H1 (cell line): ENCODE results near the gene DIO3. TPM values are rescaled to one million over a fixed set of nuclear protein-coding genes. Genes with fewer than 3 reads are reported as not detected.

Source experiments
- polyA plus RNA-seq, 7 experiments: library from polyadenylated mRNA; depleted of rRNA in 3 of 7; stranded (reverse) in 5 of 7; unstranded in 2 of 7; fragments of >200 nt in 5 of 7; fragments of 200-250 nt in 2 of 7; gene quantifications; 1 replicate in 5 of 7; 2 replicates in 1 of 7; 4 replicates in 1 of 7; pipeline versions ENCODE4 v1.2.1 to v1.2.3, GENCODE V29; 2011 to 2013; ENCODE audit warnings: missing spikeins in 2 of 7, mixed read lengths in 2 of 7
- total RNA-seq: library from RNA; stranded (reverse); fragmentation: NEBNext Ultra II Directional; extraction: Animal tissue kit (Norgen Biotek cat#: 25700); gene quantifications from 2 replicates; pipeline ENCODE4 v1.2.1, GENCODE V29; 2021
- TF ChIP-seq, protein P1 (sequence below): fragments of 300-600 bp; sonication (generic); IDR thresholded peaks from 2 replicates; pipeline ENCODE4 v1.7.1; 2012; ENCODE audit warnings: low read length, moderate library complexity, mild to moderate bottlenecking, inconsistent platforms; ENCODE audit not compliant: insufficient replicate concordance

DIO3 gene
- total and polyA plus RNA-seq, 2 of the 8 experiments (the other 6 are each of a cell fraction or from before 2014, with no cell fraction given), result 0.17 to 0.19 TPM

DNA sequence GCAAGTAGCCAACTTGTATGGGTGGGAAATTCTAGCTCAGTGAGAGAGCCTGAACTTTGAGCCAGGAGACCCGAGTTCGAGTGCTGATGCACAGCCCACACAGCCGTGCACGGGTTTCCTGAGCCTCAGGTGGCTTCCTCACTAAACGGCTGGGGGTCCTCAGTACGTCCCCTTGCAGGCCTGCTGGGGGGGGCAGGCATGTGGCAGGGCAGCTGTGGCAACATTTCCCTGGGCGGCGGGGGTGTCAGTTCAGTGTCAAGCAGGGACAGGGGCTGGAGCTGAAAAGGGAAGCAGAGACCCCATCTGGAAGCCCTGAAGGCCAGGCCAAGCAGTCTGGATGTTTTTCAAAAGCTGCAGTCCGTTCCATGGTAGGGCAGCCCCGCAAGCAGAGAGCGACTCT is 14.6 kb upstream of the DIO3 start (continued):
- TF ChIP-seq, protein P1, sequence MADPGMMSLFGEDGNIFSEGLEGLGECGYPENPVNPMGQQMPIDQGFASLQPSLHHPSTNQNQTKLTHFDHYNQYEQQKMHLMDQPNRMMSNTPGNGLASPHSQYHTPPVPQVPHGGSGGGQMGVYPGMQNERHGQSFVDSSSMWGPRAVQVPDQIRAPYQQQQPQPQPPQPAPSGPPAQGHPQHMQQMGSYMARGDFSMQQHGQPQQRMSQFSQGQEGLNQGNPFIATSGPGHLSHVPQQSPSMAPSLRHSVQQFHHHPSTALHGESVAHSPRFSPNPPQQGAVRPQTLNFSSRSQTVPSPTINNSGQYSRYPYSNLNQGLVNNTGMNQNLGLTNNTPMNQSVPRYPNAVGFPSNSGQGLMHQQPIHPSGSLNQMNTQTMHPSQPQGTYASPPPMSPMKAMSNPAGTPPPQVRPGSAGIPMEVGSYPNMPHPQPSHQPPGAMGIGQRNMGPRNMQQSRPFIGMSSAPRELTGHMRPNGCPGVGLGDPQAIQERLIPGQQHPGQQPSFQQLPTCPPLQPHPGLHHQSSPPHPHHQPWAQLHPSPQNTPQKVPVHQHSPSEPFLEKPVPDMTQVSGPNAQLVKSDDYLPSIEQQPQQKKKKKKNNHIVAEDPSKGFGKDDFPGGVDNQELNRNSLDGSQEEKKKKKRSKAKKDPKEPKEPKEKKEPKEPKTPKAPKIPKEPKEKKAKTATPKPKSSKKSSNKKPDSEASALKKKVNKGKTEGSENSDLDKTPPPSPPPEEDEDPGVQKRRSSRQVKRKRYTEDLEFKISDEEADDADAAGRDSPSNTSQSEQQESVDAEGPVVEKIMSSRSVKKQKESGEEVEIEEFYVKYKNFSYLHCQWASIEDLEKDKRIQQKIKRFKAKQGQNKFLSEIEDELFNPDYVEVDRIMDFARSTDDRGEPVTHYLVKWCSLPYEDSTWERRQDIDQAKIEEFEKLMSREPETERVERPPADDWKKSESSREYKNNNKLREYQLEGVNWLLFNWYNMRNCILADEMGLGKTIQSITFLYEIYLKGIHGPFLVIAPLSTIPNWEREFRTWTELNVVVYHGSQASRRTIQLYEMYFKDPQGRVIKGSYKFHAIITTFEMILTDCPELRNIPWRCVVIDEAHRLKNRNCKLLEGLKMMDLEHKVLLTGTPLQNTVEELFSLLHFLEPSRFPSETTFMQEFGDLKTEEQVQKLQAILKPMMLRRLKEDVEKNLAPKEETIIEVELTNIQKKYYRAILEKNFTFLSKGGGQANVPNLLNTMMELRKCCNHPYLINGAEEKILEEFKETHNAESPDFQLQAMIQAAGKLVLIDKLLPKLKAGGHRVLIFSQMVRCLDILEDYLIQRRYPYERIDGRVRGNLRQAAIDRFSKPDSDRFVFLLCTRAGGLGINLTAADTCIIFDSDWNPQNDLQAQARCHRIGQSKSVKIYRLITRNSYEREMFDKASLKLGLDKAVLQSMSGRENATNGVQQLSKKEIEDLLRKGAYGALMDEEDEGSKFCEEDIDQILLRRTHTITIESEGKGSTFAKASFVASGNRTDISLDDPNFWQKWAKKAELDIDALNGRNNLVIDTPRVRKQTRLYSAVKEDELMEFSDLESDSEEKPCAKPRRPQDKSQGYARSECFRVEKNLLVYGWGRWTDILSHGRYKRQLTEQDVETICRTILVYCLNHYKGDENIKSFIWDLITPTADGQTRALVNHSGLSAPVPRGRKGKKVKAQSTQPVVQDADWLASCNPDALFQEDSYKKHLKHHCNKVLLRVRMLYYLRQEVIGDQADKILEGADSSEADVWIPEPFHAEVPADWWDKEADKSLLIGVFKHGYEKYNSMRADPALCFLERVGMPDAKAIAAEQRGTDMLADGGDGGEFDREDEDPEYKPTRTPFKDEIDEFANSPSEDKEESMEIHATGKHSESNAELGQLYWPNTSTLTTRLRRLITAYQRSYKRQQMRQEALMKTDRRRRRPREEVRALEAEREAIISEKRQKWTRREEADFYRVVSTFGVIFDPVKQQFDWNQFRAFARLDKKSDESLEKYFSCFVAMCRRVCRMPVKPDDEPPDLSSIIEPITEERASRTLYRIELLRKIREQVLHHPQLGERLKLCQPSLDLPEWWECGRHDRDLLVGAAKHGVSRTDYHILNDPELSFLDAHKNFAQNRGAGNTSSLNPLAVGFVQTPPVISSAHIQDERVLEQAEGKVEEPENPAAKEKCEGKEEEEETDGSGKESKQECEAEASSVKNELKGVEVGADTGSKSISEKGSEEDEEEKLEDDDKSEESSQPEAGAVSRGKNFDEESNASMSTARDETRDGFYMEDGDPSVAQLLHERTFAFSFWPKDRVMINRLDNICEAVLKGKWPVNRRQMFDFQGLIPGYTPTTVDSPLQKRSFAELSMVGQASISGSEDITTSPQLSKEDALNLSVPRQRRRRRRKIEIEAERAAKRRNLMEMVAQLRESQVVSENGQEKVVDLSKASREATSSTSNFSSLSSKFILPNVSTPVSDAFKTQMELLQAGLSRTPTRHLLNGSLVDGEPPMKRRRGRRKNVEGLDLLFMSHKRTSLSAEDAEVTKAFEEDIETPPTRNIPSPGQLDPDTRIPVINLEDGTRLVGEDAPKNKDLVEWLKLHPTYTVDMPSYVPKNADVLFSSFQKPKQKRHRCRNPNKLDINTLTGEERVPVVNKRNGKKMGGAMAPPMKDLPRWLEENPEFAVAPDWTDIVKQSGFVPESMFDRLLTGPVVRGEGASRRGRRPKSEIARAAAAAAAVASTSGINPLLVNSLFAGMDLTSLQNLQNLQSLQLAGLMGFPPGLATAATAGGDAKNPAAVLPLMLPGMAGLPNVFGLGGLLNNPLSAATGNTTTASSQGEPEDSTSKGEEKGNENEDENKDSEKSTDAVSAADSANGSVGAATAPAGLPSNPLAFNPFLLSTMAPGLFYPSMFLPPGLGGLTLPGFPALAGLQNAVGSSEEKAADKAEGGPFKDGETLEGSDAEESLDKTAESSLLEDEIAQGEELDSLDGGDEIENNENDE, result no peak
